Measurements from ENCODE around the gene XPO1.
A peak's percentile ranks its signal among the peaks of the same experiment; 100 is the strongest.
"Not testable (repeated sequence)": the region's sequence is repeated elsewhere in the genome, so short reads cannot be mapped to it uniquely, and the experiment has no call there.

The XPO1 gene

GRCh38 chr2:61471905-61472805, 66.0 kb downstream of the XPO1 start:
- H3K4me3 ChIP-seq (ENCODE audit: low read depth, low read length) = peak overlapping the region; percentile 84
- TF ChIP-seq POLR2A (IDR thresholded peaks at IDR 0.05; ENCODE audit: extremely low read depth, insufficient read length) (no peak), MAX (IDR thresholded peaks at IDR 0.05; ENCODE audit: low read depth, low read length) (no peak), CTCF (IDR thresholded peaks at IDR 0.05; ENCODE audit: low read depth, low read length) (no peak)
- peak; percentile 50 for DNase-seq (ENCODE audit: low read depth)

- peak; percentile 13 for TF ChIP-seq MYC (IDR thresholded peaks at IDR 0.05; ENCODE audit: low read depth, low read length)
- peak; percentile 3; the same call in 1 of the 2 replicates for TF ChIP-seq MAX (IDR thresholded peaks at IDR 0.05; ENCODE audit: low read depth, low read length)
- peak; percentile 91 for TF ChIP-seq POLR2A (IDR thresholded peaks at IDR 0.05; ENCODE audit: extremely low read depth, insufficient read length)
- TF ChIP-seq CTCF (IDR thresholded peaks at IDR 0.05; ENCODE audit: low read depth, low read length) = no peak
- DNase-seq (ENCODE audit: low read depth) = peak; percentile 99
- peak within 1 kb of the TSS; percentile 84 for H3K4me3 ChIP-seq (ENCODE audit: low read depth, low read length)
These were observed 66.9 kb downstream of the XPO1 start, which contains the start of gene USP34 for GRCh38 chr2:61470965-61471904. USP34 (minus strand) TSS chr2:61471087; CDS start chr2:61470692, 395 bp downstream.

- peak overlapping the region; percentile 71 for H3K4me3 ChIP-seq (ENCODE audit: low read depth, low read length)
- DNase-seq (ENCODE audit: low read depth) = peak; percentile 89
- no peak for TF ChIP-seq MAX (IDR thresholded peaks at IDR 0.05; ENCODE audit: low read depth, low read length)
- no peak for TF ChIP-seq MYC (IDR thresholded peaks at IDR 0.05; ENCODE audit: low read depth, low read length)
- no peak for TF ChIP-seq CTCF (IDR thresholded peaks at IDR 0.05; ENCODE audit: low read depth, low read length)
- no peak for TF ChIP-seq POLR2A (IDR thresholded peaks at IDR 0.05; ENCODE audit: extremely low read depth, insufficient read length)
These were observed 67.8 kb downstream of the XPO1 start for GRCh38 chr2:61470122-61470951.

- DNase-seq (ENCODE audit: low read depth) = no peak
- peak overlapping the region; percentile 71 for H3K4me3 ChIP-seq (ENCODE audit: low read depth, low read length)
- no peak for TF ChIP-seq POLR2A (IDR thresholded peaks at IDR 0.05; ENCODE audit: extremely low read depth, insufficient read length)
- TF ChIP-seq MYC (IDR thresholded peaks at IDR 0.05; ENCODE audit: low read depth, low read length) = no peak
- TF ChIP-seq CTCF (IDR thresholded peaks at IDR 0.05; ENCODE audit: low read depth, low read length) = no peak
- no peak for TF ChIP-seq MAX (IDR thresholded peaks at IDR 0.05; ENCODE audit: low read depth, low read length)
These were observed 68.6 kb downstream of the XPO1 start for GRCh38 chr2:61469424-61470121.

GRCh38 chr2:61468231-61468630, 69.9 kb downstream of the XPO1 start:
- peak overlapping the region; percentile 71 for H3K4me3 ChIP-seq (ENCODE audit: low read depth, low read length)
- not testable (repeated sequence) for DNase-seq (ENCODE audit: low read depth)
